HCT116 (cell line): ENCODE results near the gene OR8H2. TPM values are rescaled to one million over a fixed set of nuclear protein-coding genes. Genes with fewer than 3 reads are reported as not detected.

Experiments used
- ATAC-seq: fragments of 200-7000 bp; cut with Tn5 transposase; 2 replicates; pipeline ENCODE4 v1.9.1; 2020; ENCODE audit warnings: mild to moderate bottlenecking, moderate library complexity
- BruUV-seq: library from RNA; stranded (reverse); fragments of 400-500 nt; replicated peaks from 2 replicates; lab custom pipeline; 2021; lab: Mats Ljungman, UMichigan
- CTCF ChIA-PET: fragments of 300-600 bp; sonication (Branson Sonifier 250); formaldehyde crosslinking; loops from one replicate; lab custom pipeline; 2021; ENCODE audit warnings: antibody characterized with exemption; lab: Charles Lee
- POLR2A ChIA-PET: fragments of 300-600, 350-600 bp; sonication (Branson Sonifier 250); formaldehyde crosslinking; loops from one replicate; lab custom pipeline; 2021; ENCODE audit warnings: antibody characterized with exemption; lab: Charles Lee
- RAD21 ChIA-PET, 2 experiments: fragments of 300-600 bp; sonication (Branson Sonifier 250); formaldehyde crosslinking; loops; one replicate each; lab custom pipeline; 2023; ENCODE audit warnings: low total read pairs in 2 of 2; ENCODE audit not compliant: uncharacterized antibody in 2 of 2, unreplicated experiment in 2 of 2, low non-redundant PET in 1 of 2; lab: Charles Lee
- DNase-seq: peaks from one replicate; pipeline ENCODE4 v3.0.0-alpha.2; 2010; ENCODE audit warnings: low read depth, low spot score
- H2AFZ ChIP-seq: fragments of 200-600 bp; shearing (Covaris generic), sonication (generic); 2 replicates; pipeline ENCODE4 v1.6.1; 2017; ENCODE audit warnings: low read depth, mixed run types, mixed read lengths, antibody characterized with exemption, low read length; ENCODE audit not compliant: poor library complexity, severe bottlenecking
- H3K27ac ChIP-seq: 2 replicates; pipeline ENCODE4 v1.5.1; 2012; ENCODE audit warnings: low read depth, low read length
- H3K27me3 ChIP-seq: fragments of 200-600 bp; sonication (generic); 2 replicates; pipeline ENCODE4 v1.6.1; 2016; ENCODE audit warnings: mixed run types, low read length, mixed read lengths; ENCODE audit not compliant: insufficient read depth
- H3K36me3 ChIP-seq, 2 experiments: fragments of 200-500 bp in 1 of 2; fragments of 200-600 bp in 1 of 2; sonication (Bioruptor generic) in 1 of 2; sonication (generic) in 1 of 2; 2 replicates each; pipeline versions ENCODE4 v1.5.1 to v1.6.1; 2014 to 2016; ENCODE audit warnings: low read length in 2 of 2, inconsistent platforms in 1 of 2, mixed read lengths in 1 of 2, mixed run types in 1 of 2; ENCODE audit not compliant: insufficient read depth in 2 of 2, control insufficient read depth in 1 of 2
- H3K4me1 ChIP-seq, 2 experiments: fragments of 200-600 bp in 1 of 2; sonication (generic) in 1 of 2; 2 replicates each; pipeline versions ENCODE4 v1.5.1 to v1.6.1; 2012 to 2017; ENCODE audit warnings: low read length in 2 of 2, inconsistent platforms in 1 of 2, mild to moderate bottlenecking in 1 of 2, mixed read lengths in 1 of 2, mixed run types in 1 of 2, moderate library complexity in 1 of 2; ENCODE audit not compliant: insufficient read depth in 2 of 2, control insufficient read depth in 1 of 2
- H3K4me2 ChIP-seq: fragments of 200-600 bp; sonication (generic); 2 replicates; pipeline ENCODE4 v1.6.1; 2017; ENCODE audit warnings: mixed run types, low read length, mixed read lengths
- H3K4me3 ChIP-seq, 2 experiments: fragments of 200-600 bp in 1 of 2; sonication (generic) in 1 of 2; replicated peaks in 1 of 2; 2 replicates each; pipeline ENCODE4 v1.5.1; 2011 to 2016; ENCODE audit warnings: low read length in 2 of 2, control low read depth in 1 of 2, low read depth in 1 of 2, mild to moderate bottlenecking in 1 of 2, mixed read lengths in 1 of 2, mixed run types in 1 of 2
- H3K79me2 ChIP-seq: fragments of 200-600 bp; sonication (generic); 2 replicates; pipeline ENCODE4 v1.6.1; 2017; ENCODE audit warnings: mild to moderate bottlenecking, mixed run types, low read length, moderate library complexity, mixed read lengths; ENCODE audit not compliant: insufficient read depth
- H3K9ac ChIP-seq: fragments of 200-600 bp; sonication (generic); 2 replicates; pipeline ENCODE4 v1.6.1; 2016; ENCODE audit warnings: low read length, mixed read lengths
- H3K9me2 ChIP-seq: fragments of 200-600 bp; sonication (generic), shearing (Covaris generic); 2 replicates; pipeline ENCODE4 v1.6.1; 2017; ENCODE audit warnings: mixed run types, mild to moderate bottlenecking, moderate library complexity; ENCODE audit not compliant: insufficient read depth
- H3K9me3 ChIP-seq, 2 experiments: fragments of 200-500 bp in 1 of 2; fragments of 200-600 bp in 1 of 2; sonication (Bioruptor generic) in 1 of 2; sonication (generic) in 1 of 2; 2 replicates each; pipeline ENCODE4 v1.6.1; 2014 to 2017; ENCODE audit warnings: low read length in 2 of 2, mixed read lengths in 2 of 2, inconsistent platforms in 1 of 2, low read depth in 1 of 2, mild to moderate bottlenecking in 1 of 2, mixed run types in 1 of 2, moderate library complexity in 1 of 2; ENCODE audit not compliant: control insufficient read depth in 1 of 2, insufficient read depth in 1 of 2
- H4K20me1 ChIP-seq: fragments of 200-600 bp; sonication (generic), shearing (Covaris generic); 2 replicates; pipeline ENCODE4 v1.6.1; 2017; ENCODE audit warnings: mixed run types, mild to moderate bottlenecking, moderate library complexity; ENCODE audit not compliant: insufficient read depth
- CEBPB ChIP-seq: IDR thresholded peaks from 2 replicates; pipeline ENCODE4 v1.6.1; 2012; ENCODE audit warnings: low read depth
- EGR1 ChIP-seq: IDR thresholded peaks from 2 replicates; pipeline ENCODE4 v1.6.1; 2012; ENCODE audit warnings: low read depth
- ELF1 ChIP-seq: IDR thresholded peaks from 2 replicates; pipeline ENCODE4 v1.6.1; 2012; ENCODE audit warnings: low read depth, borderline replicate concordance
- EZH2 ChIP-seq: fragments of 200-600 bp; sonication (generic); IDR thresholded peaks from 2 replicates; pipeline ENCODE4 v1.6.1; 2017; ENCODE audit warnings: antibody characterized with exemption, mixed run types
- EZH2phosphoT487 ChIP-seq: fragments of 200-600 bp; IDR thresholded peaks from 2 replicates; pipeline ENCODE4 v1.6.1; 2018; ENCODE audit warnings: antibody characterized with exemption, borderline replicate concordance
- JUND ChIP-seq: IDR thresholded peaks from 2 replicates; pipeline ENCODE4 v1.6.1; 2012
- POLR2A ChIP-seq: IDR thresholded peaks from 2 replicates; pipeline ENCODE4 v1.7.0; 2011; ENCODE audit warnings: borderline replicate concordance; ENCODE audit not compliant: insufficient read depth, insufficient read length; ENCODE audit errors: extremely low read depth
- POLR2AphosphoS5 ChIP-seq: IDR thresholded peaks from 2 replicates; pipeline ENCODE4 v1.6.1; 2011; ENCODE audit warnings: mild to moderate bottlenecking, low read depth, low read length, moderate library complexity
- SIN3A ChIP-seq: IDR thresholded peaks from 2 replicates; pipeline ENCODE4 v1.6.1; 2012; ENCODE audit warnings: low read depth
- SRF ChIP-seq: IDR thresholded peaks from 2 replicates; pipeline ENCODE4 v1.6.1; 2012; ENCODE audit warnings: low read depth
- TCF7L2 ChIP-seq: IDR thresholded peaks from 2 replicates; pipeline ENCODE4 v1.7.0; 2011; ENCODE audit warnings: borderline replicate concordance, inconsistent platforms; ENCODE audit not compliant: insufficient read depth, insufficient read length; ENCODE audit errors: extremely low read depth
- YY1 ChIP-seq: IDR thresholded peaks from 2 replicates; pipeline ENCODE4 v1.6.1; 2011; ENCODE audit warnings: low read length, low read depth, moderate library complexity, mild to moderate bottlenecking; ENCODE audit not compliant: insufficient replicate concordance; ENCODE audit errors: extremely low read depth
- ZFX ChIP-seq: fragments of 450-650 bp; IDR thresholded peaks from 2 replicates; pipeline ENCODE4 v1.6.1; 2017
- ZNF274 ChIP-seq: fragments of 200-500 bp; sonication (Bioruptor generic); IDR thresholded peaks from 2 replicates; pipeline ENCODE4 v1.6.1; 2014; ENCODE audit warnings: mild to moderate bottlenecking, low read depth, low read length, inconsistent platforms
- intact Hi-C: fragments of 100-400 bp; cut with micrococcal nuclease; formaldehyde crosslinking; loops from 2 replicates; pipeline ENCODE4 v1.10.0; 2022
- total RNA-seq: library from RNA; stranded (reverse); gene quantifications from one replicate; pipeline ENCODE4 v1.2.1, GENCODE V29; 2021; ENCODE audit not compliant: unreplicated experiment
- TF ChIP-seq, protein P1 (sequence below), 3 experiments: fragments of 200-600 bp in 1 of 3; sonication (generic) in 1 of 3; IDR thresholded peaks in 2 of 3; conservative IDR thresholded peaks in 1 of 3; 2 replicates each; pipeline ENCODE4 v1.5.1; 2012 to 2017; ENCODE audit warnings: low read depth in 2 of 3, low read length in 2 of 3, antibody characterized with exemption in 1 of 3, borderline replicate concordance in 1 of 3, control low read depth in 1 of 3, mild to moderate bottlenecking in 1 of 3, mixed read lengths in 1 of 3, mixed run types in 1 of 3, moderate library complexity in 1 of 3; ENCODE audit not compliant: insufficient read depth in 1 of 3
- TF ChIP-seq, protein P2 (sequence below): IDR thresholded peaks from 2 replicates; pipeline ENCODE4 v1.6.1; 2012
- TF ChIP-seq, protein P3 (sequence below): IDR thresholded peaks from 2 replicates; pipeline ENCODE4 v1.6.1; 2011; ENCODE audit warnings: mild to moderate bottlenecking, low read length, moderate library complexity; ENCODE audit not compliant: insufficient replicate concordance; ENCODE audit errors: extremely low read depth

The OR8H2 gene
- total RNA-seq, 1 experiment from 2014 or later: not detected

DNA sequence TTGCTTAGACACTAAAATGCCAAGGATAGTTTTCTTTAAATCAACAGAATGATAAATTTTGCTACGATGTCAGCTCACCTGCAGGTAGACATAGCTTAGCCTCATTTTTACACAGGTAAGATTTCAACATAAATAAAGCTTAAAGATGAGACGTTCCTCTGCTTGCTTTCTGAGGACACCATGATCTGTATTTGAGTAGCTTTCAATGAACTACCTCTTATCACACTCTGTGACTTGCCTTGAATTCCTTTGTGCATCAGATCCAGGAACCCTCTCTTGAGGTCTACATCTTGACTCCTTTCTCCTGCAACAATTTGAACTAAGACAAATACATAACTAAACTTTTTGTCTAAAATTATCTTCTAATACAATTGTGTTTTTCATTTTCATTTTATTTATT, 36.5 kb upstream of the OR8H2 start:
- no peak for DNase-seq
- Histone ChIP-seq H3K4me1 (no peaks in the 10 kb centered on the region), H3K79me2 (no peaks in the 10 kb centered on the region), H3K9me2 (no peaks in the 10 kb centered on the region), H3K4me3 (no peak overlapping the region), H3K27ac (no peak overlapping the region), H4K20me1 (no peaks in the 10 kb centered on the region), H2AFZ (no peak overlapping the region), H3K9me3 (peaks cover 3 to 11% of the 10 kb centered on the region in 2 experiments; a peak in 2 of 4 replicates)
- RAD21 ChIA-PET: no interaction called here
- BruUV-seq: no TSS peak
- TF ChIP-seq POLR2AphosphoS5: no peak
- no peak for TF ChIP-seq EZH2phosphoT487
- TF ChIP-seq, protein P1, sequence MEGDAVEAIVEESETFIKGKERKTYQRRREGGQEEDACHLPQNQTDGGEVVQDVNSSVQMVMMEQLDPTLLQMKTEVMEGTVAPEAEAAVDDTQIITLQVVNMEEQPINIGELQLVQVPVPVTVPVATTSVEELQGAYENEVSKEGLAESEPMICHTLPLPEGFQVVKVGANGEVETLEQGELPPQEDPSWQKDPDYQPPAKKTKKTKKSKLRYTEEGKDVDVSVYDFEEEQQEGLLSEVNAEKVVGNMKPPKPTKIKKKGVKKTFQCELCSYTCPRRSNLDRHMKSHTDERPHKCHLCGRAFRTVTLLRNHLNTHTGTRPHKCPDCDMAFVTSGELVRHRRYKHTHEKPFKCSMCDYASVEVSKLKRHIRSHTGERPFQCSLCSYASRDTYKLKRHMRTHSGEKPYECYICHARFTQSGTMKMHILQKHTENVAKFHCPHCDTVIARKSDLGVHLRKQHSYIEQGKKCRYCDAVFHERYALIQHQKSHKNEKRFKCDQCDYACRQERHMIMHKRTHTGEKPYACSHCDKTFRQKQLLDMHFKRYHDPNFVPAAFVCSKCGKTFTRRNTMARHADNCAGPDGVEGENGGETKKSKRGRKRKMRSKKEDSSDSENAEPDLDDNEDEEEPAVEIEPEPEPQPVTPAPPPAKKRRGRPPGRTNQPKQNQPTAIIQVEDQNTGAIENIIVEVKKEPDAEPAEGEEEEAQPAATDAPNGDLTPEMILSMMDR (IDR thresholded peaks at IDR 0.05 in 2 of 3, conservative IDR thresholded peaks at IDR 0.05 in 1 of 3; ENCODE audit: borderline replicate concordance in 1 of 3, insufficient read depth in 1 of 3, low read depth in 2 of 3, low read length in 2 of 3): no peak
- TF ChIP-seq ZNF274: no peak
- TF ChIP-seq, protein P2, sequence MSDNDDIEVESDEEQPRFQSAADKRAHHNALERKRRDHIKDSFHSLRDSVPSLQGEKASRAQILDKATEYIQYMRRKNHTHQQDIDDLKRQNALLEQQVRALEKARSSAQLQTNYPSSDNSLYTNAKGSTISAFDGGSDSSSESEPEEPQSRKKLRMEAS: no peak
- TF ChIP-seq CEBPB: no peak
- TF ChIP-seq ZFX: no peak
- TF ChIP-seq YY1: no peak
- TF ChIP-seq EGR1: no peak
- TF ChIP-seq ELF1: no peak
- TF ChIP-seq, protein P3, sequence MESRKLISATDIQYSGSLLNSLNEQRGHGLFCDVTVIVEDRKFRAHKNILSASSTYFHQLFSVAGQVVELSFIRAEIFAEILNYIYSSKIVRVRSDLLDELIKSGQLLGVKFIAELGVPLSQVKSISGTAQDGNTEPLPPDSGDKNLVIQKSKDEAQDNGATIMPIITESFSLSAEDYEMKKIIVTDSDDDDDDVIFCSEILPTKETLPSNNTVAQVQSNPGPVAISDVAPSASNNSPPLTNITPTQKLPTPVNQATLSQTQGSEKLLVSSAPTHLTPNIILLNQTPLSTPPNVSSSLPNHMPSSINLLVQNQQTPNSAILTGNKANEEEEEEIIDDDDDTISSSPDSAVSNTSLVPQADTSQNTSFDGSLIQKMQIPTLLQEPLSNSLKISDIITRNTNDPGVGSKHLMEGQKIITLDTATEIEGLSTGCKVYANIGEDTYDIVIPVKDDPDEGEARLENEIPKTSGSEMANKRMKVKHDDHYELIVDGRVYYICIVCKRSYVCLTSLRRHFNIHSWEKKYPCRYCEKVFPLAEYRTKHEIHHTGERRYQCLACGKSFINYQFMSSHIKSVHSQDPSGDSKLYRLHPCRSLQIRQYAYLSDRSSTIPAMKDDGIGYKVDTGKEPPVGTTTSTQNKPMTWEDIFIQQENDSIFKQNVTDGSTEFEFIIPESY: no peak
- no peak for TF ChIP-seq POLR2A
- no peak for TF ChIP-seq EZH2
- no peak for TF ChIP-seq TCF7L2
- TF ChIP-seq SRF: no peak
- TF ChIP-seq SIN3A: no peak
- TF ChIP-seq JUND: no peak
- TF ChIP-seq, all 23 proteins: peak for 0
- ATAC-seq: no peak
- no peaks in the 10 kb centered on the region for H3K27me3 ChIP-seq
- intact Hi-C loops: no loop called here
- H3K9ac ChIP-seq: no peak overlapping the region
- no peaks in the 10 kb centered on the region for H3K36me3 ChIP-seq
- POLR2A ChIA-PET: no interaction called here
- H3K4me2 ChIP-seq: no peak overlapping the region
- CTCF ChIA-PET: no interaction called here
